SK-N-SH (cell line): ENCODE results near the gene SLC36A4. TPM values are rescaled to one million over a fixed set of nuclear protein-coding genes. Genes with fewer than 3 reads are reported as not detected.

Experiments used
- CTCF ChIA-PET: fragments of 300-600, 350-600 bp; formaldehyde crosslinking; extraction: SDS; loops from one replicate; lab custom pipeline; 2021; lab: Yijun Ruan, JAX
- POLR2A ChIA-PET: fragments of 350-600 bp; sonication (Branson Sonifier 250); formaldehyde crosslinking; extraction: SDS; loops from one replicate; lab custom pipeline; 2020; ENCODE audit warnings: antibody characterized with exemption, inconsistent platforms; lab: Yijun Ruan, JAX
- DNase-seq: peaks from one replicate; pipeline ENCODE4 v3.0.0; 2012
- H2AFZ ChIP-seq: fragments of 200-600 bp; sonication (generic); 2 replicates; pipeline ENCODE4 v1.8.1; 2016; ENCODE audit warnings: antibody characterized with exemption, mild to moderate bottlenecking, low read depth
- H3F3A ChIP-seq: fragments of 200-600 bp; sonication (generic); replicated peaks from 2 replicates; pipeline ENCODE3; 2016; ENCODE audit warnings: antibody characterized with exemption, mild to moderate bottlenecking; ENCODE audit not compliant: insufficient read depth
- H3K27ac ChIP-seq, 2 experiments: fragments of 200-500 bp in 1 of 2; fragments of 200-600 bp in 1 of 2; sonication (Bioruptor generic) in 1 of 2; sonication (generic), shearing (Covaris generic) in 1 of 2; 2 replicates each; pipeline versions ENCODE4 v1.5.1 to v1.6.1; 2014 to 2016; ENCODE audit warnings: low read depth in 2 of 2, inconsistent platforms in 1 of 2, low read length in 1 of 2, mild to moderate bottlenecking in 1 of 2, mixed read lengths in 1 of 2
- H3K27me3 ChIP-seq: fragments of 200-600 bp; sonication (generic), shearing (Covaris generic); 2 replicates; pipeline ENCODE4 v1.6.1; 2016; ENCODE audit warnings: mixed run types; ENCODE audit not compliant: insufficient read depth
- H3K36me3 ChIP-seq, 2 experiments: fragments of 200-500 bp in 1 of 2; fragments of 200-600 bp in 1 of 2; sonication (Bioruptor generic) in 1 of 2; sonication (generic) in 1 of 2; replicated peaks in 1 of 2; 2 replicates each; pipeline versions ENCODE3 to v1.5.1; 2014 to 2016; ENCODE audit warnings: low read length in 1 of 2, mild to moderate bottlenecking in 1 of 2; ENCODE audit not compliant: insufficient read depth in 2 of 2, control insufficient read depth in 1 of 2
- H3K4me1 ChIP-seq, 2 experiments: fragments of 200-500 bp in 1 of 2; fragments of 200-600 bp in 1 of 2; sonication (Bioruptor generic) in 1 of 2; sonication (generic), shearing (Covaris generic) in 1 of 2; 2 replicates each; pipeline versions ENCODE4 v1.5.1 to v1.6.1; 2014 to 2016; ENCODE audit warnings: low read depth in 1 of 2, low read length in 1 of 2, mixed run types in 1 of 2; ENCODE audit not compliant: insufficient read depth in 2 of 2, control insufficient read depth in 1 of 2
- H3K4me2 ChIP-seq: fragments of 200-600 bp; sonication (generic), shearing (Covaris generic); 2 replicates; pipeline ENCODE4 v1.6.1; 2017; ENCODE audit warnings: mixed run types
- H3K4me3 ChIP-seq, 2 experiments: fragments of 200-500 bp in 1 of 2; fragments of 200-600 bp in 1 of 2; sonication (Bioruptor generic) in 1 of 2; sonication (generic), shearing (Covaris generic) in 1 of 2; 2 replicates each; pipeline versions ENCODE4 v1.5.1 to v1.8.1; 2014 to 2016; ENCODE audit warnings: low read depth in 2 of 2, inconsistent platforms in 1 of 2, low read length in 1 of 2, mild to moderate bottlenecking in 1 of 2, mixed read lengths in 1 of 2, moderate library complexity in 1 of 2
- H3K79me2 ChIP-seq: fragments of 200-600 bp; sonication (generic); 2 replicates; pipeline ENCODE4 v1.8.1; 2017; ENCODE audit warnings: mild to moderate bottlenecking; ENCODE audit not compliant: insufficient read depth
- H3K9ac ChIP-seq: fragments of 200-600 bp; sonication (generic); 2 replicates; pipeline ENCODE4 v1.6.1; 2017; ENCODE audit warnings: mixed run types
- H3K9me2 ChIP-seq: fragments of 200-600 bp; sonication (generic); 2 replicates; pipeline ENCODE4 v1.6.1; 2017; ENCODE audit warnings: mixed run types
- H3K9me3 ChIP-seq: fragments of 200-600 bp; sonication (generic); 2 replicates; pipeline ENCODE4 v1.6.1; 2017; ENCODE audit warnings: mixed run types, mild to moderate bottlenecking, moderate library complexity
- H4K20me1 ChIP-seq: fragments of 200-600 bp; sonication (generic); 2 replicates; pipeline ENCODE4 v1.6.1; 2017; ENCODE audit warnings: mild to moderate bottlenecking, mixed run types; ENCODE audit not compliant: insufficient read depth
- ELF1 ChIP-seq: IDR thresholded peaks from 2 replicates; pipeline ENCODE4 v1.4.0; 2012
- EZH2phosphoT487 ChIP-seq: fragments of 200-600 bp; sonication (generic); IDR thresholded peaks from 2 replicates; pipeline ENCODE4 v1.6.1; 2017; ENCODE audit warnings: low read depth, mixed run types, mild to moderate bottlenecking, antibody characterized with exemption, moderate library complexity, borderline replicate concordance
- GABPA ChIP-seq: IDR thresholded peaks from 2 replicates; pipeline ENCODE4 v1.4.0; 2012; ENCODE audit warnings: low read depth, mild to moderate bottlenecking
- JUND ChIP-seq: IDR thresholded peaks from 2 replicates; pipeline ENCODE4 v1.4.0; 2012
- MAX ChIP-seq: IDR thresholded peaks from 2 replicates; pipeline ENCODE4 v1.4.0; 2012; ENCODE audit warnings: low read depth
- MEF2A ChIP-seq: IDR thresholded peaks from 2 replicates; pipeline ENCODE4 v1.4.0; 2012; ENCODE audit warnings: low read depth, borderline replicate concordance
- MXI1 ChIP-seq: IDR thresholded peaks from 2 replicates; pipeline ENCODE4 v1.6.1; 2012; ENCODE audit warnings: mild to moderate bottlenecking, low read depth, low read length, improper control_type of control experiment
- NFIC ChIP-seq: IDR thresholded peaks from 2 replicates; pipeline ENCODE4 v1.4.0; 2012; ENCODE audit warnings: borderline replicate concordance
- RCOR1 ChIP-seq: fragments of 150-350 bp; IDR thresholded peaks from 2 replicates; pipeline ENCODE4 v1.6.1; 2017; ENCODE audit warnings: antibody characterized with exemption, low read length
- TAF1 ChIP-seq: IDR thresholded peaks from 2 replicates; pipeline ENCODE4 v1.6.1; 2012; ENCODE audit warnings: low read depth, mild to moderate bottlenecking, low read length, moderate library complexity, borderline replicate concordance
- TEAD4 ChIP-seq: IDR thresholded peaks from 2 replicates; pipeline ENCODE4 v1.4.0; 2012; ENCODE audit warnings: mild to moderate bottlenecking, borderline replicate concordance; ENCODE audit not compliant: insufficient read depth
- ZBTB33 ChIP-seq: IDR thresholded peaks from 2 replicates; pipeline ENCODE4 v1.4.0; 2012; ENCODE audit warnings: low read depth, borderline replicate concordance
- WGBS: methylation state at CpG from one replicate; pipeline ENCODE4 v1.1.6; 2017; ENCODE audit warnings: low lambda C conversion rate; 5-methylcytosine and 5-hydroxymethylcytosine counted together
- polyA plus RNA-seq, 3 experiments: library from polyadenylated mRNA; depleted of rRNA; stranded (reverse); fragments of >200 nt; gene quantifications; 2 replicates each; pipeline ENCODE4 v1.2.3, GENCODE V29; 2012

Gene SLC36A4
- polyA plus RNA-seq, 1 of the 3 experiments (the other 2 are of a cell fraction), result 9.7 TPM

GRCh38 chr11:93155738-93156137 lies 42.1 kb downstream of the SLC36A4 start (continued):
- no peak for TF ChIP-seq ZBTB33
- TF ChIP-seq JUND, result no peak
- no peak for TF ChIP-seq NFIC
- TF ChIP-seq TEAD4, result no peak
- no peak for TF ChIP-seq MXI1
- no peak for TF ChIP-seq MEF2A
- no peak for TF ChIP-seq ELF1
- TF ChIP-seq MAX, result no peak
- no peak for TF ChIP-seq RCOR1
- no peak for TF ChIP-seq TAF1

GRCh38 chr11:93145390-93145915 lies 52.3 kb downstream of the SLC36A4 start:
- H3K9ac ChIP-seq, result no peak overlapping the region
- no peak overlapping the region for H3K4me2 ChIP-seq
- no peaks in the 10 kb centered on the region for H3K27me3 ChIP-seq
- H3K4me3 ChIP-seq, result no peak overlapping the region
- H3K36me3 ChIP-seq, result peaks cover 3% of the 10 kb centered on the region in 2 experiments
- TF ChIP-seq ZBTB33 (no peak), EZH2phosphoT487 (no peak), GABPA (no peak), TEAD4 (no peak)
- WGBS, result 97% methylated on average over 6 of the region's 6 CpGs
- no peak overlapping the region for H2AFZ ChIP-seq
- H3K79me2 ChIP-seq, result no peaks in the 10 kb centered on the region
- H4K20me1 ChIP-seq, result no peaks in the 10 kb centered on the region
- ChIA-PET POLR2A (no interaction called here), CTCF (interaction anchor here (0.8 to 1.1 kb wide), 3 partner anchors 19 to 203 kb away, joined by 3 read pairs; no protein-coding TSS in a partner anchor)
- DNase-seq, result no peak
- H3K9me2 ChIP-seq, result no peaks in the 10 kb centered on the region
- no peaks in the 10 kb centered on the region for H3K9me3 ChIP-seq
- H3K4me1 ChIP-seq, result peaks cover 0 to 7% of the 10 kb centered on the region in 2 experiments; a peak in 1 of 4 replicates
- peaks cover 4% of the 10 kb centered on the region for H3F3A ChIP-seq
- H3K27ac ChIP-seq, result no peak overlapping the region
